SIG-M5 (cell line): ENCODE data around the gene C12orf75.
"Not testable (repeated sequence)": the region's sequence is repeated elsewhere in the genome, so short reads cannot be mapped to it uniquely, and the experiment has no call there.

Source experiments
- DNase-seq: peaks from one replicate; lab custom pipeline; 2025; lab: John Stamatoyannopoulos, UW

Gene C12orf75

GRCh38 chr12:105310476-105311085 lies 19.9 kb upstream of the C12orf75 start:
- not testable (repeated sequence) for DNase-seq

DNA sequence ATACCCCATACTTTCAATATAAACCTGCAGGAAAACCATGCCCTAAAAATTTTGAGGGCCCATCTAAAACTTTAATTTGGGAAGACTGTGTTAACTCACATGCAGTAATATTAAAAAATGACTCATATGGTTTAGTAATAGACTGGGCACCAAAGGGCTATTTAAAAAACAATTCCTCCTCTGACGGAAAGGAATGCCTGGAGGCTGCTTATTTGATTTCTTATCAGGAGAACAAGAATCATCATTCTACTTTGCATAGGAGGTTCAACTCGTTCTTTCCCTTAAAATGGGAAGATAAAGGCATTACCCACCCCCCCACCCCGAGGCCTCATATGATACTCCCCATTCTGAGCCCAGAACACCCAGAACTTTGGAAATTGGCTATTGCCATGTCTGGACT lies 18.6 kb upstream of the C12orf75 start:
- not testable (repeated sequence) for DNase-seq

- not testable (repeated sequence) for DNase-seq
Observed at GRCh38 chr12:105313755-105314154, 16.7 kb upstream of the C12orf75 start.

DNA sequence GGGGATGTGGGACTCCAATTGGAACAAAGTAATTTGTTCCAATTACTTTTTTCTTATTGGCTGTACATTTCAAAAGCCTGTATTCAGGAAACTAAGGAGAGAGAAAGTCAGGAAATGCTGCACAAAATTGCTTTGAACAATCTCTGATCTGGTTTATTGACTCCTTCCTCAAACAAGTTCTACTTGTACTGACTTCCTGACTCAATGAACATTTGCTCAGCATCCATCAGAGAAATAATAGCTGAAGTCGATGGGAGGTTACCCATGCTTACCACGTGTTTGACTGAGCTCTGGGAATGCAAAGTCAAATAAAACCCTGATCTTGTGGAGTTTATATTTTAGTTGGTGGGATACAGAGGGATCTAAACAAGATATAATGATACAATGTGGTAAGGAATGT lies 15.4 kb upstream of the C12orf75 start:
- no peak for DNase-seq

DNA sequence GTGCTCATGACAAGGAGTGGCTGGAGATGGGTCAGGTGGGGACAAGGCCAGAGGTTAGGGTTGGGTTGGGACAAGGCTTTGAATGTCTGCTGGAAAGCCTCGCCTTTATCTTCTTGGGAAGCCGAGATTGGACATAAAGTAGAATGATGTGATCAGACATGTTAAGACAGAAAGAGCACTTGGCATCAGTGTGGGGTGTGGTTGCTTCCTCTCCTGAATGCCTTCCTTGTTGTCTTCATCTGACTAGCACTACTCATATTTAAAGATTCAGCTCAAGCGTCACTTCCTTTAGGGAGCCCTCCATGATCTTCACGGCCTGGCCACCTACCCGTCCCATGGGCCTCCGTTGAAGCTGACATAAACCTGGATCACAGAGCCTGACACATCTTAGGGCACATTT lies 14.8 kb upstream of the C12orf75 start:
- no peak for DNase-seq

- no peak for DNase-seq
Observed at GRCh38 chr12:105316931-105317852, 13.3 kb upstream of the C12orf75 start.

DNA sequence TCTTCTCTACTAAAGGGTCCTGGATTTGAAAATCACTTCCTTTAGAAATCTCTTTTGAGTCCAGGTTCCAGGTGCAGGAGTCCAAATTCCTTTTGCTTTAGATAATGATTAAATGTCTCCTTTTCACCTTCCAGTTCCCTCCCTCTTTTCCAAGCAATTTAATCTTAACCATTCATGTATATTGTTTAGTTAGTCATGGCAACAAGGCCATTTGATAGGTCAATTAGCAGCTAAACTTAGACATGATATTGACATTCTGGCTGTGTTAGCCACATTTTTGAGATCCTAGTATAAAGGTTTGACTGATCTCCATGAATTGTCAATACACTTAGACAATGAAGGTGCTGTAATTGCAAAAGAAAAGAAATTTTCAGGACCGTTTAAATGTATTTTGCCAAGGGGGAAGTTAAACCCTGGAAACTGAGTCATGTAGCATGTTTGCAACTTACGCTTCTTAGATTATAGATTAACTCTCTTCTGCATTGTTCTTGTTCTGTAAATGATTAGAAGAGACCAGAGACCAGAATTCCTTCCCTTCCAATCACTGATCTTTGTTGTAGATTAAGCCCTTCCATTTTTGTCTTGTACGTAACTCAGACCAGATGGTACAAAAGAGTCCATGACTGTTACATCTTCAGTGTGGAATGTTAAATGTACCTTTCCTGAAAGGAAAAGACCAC lies 12.4 kb upstream of the C12orf75 start:
- no peak for DNase-seq

DNA sequence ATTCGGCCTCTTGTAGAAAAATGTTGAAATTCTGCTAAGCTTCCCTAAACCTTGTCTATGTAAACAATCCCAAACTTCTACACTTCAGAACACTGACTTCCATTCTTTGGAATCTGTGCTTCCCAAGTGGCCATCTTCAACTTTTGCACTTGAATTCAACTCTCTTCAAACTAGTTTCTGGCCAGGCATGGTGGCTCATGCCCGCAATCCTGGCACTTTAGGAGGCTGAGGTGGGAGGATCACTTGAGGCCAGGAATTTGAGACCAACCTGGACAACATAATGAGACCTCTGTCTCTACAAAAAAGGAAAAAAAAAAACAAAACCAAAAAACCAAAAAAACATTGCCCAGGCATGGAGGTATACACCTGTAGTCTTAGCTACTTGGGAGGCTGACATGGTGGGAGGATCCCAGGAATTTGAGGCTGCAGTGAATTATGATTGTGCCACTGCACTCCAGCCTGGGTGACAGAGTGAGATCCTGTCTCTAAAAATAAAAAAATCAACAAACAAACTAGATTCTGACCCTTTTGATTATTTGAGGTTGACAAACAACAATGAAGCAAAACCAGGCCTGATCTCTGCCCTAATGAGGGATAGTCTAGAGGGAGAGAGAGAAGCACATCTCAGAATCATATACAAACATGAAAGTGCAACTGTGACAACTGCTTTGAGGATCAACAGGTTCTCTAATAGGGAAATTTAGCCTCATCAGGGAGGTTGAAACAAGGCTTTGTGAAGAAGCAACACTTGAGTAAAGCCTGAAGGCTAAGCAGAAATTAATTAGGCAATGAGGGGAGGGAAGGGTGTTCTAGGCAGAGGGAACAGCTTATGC lies 11.6 kb upstream of the C12orf75 start:
- no peak for DNase-seq

DNA sequence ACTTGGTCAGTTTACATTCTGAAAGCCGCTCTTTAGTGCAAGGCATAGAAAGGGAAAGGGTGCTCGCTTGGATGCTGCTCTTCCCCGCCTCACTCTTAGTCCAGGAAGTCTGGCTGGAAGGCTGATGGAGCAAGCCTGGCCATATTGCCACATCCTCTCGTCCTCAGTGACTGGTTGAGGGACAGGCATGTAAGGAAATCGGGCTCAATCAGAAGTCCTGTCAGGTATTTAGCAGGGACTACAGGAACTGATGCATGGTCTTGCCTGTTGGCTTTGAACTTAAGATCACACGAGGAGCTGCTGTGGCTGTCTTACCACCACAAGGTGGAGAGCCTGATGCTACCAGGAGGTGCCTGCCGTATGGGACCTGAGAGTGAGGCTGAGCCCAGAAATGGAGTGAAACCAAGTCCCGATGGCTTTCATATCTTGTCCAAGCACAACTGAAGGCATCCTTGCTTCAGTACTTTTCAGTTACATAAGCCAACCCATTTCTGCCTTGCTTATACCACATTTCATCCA lies 10.7 kb upstream of the C12orf75 start:
- DNase-seq = no peak

- DNase-seq = no peak
Observed at GRCh38 chr12:105321125-105321524, 9.4 kb upstream of the C12orf75 start.

- DNase-seq = no peak
Observed at GRCh38 chr12:105322070-105322469, 8.4 kb upstream of the C12orf75 start.

DNA sequence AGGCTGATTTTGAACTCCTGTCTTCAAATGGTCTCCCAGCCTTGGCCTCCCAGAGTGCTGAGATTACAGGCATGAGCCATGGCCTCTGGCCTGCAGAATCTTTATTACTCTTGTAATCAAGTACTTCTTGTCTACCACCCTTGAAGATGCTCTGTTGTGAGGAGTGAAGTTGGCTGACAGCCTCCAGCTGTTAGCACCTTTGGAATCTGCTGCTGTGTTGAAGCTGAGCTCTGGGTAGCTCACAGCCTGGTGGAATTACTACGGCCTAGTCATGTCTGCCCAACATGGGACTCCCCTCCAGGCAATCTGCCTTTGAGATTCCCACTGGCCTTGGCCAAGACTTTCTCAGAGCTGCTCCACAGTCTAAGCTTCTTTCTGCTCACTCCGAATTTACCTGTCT lies 5.8 kb upstream of the C12orf75 start:
- DNase-seq = no peak

DNA sequence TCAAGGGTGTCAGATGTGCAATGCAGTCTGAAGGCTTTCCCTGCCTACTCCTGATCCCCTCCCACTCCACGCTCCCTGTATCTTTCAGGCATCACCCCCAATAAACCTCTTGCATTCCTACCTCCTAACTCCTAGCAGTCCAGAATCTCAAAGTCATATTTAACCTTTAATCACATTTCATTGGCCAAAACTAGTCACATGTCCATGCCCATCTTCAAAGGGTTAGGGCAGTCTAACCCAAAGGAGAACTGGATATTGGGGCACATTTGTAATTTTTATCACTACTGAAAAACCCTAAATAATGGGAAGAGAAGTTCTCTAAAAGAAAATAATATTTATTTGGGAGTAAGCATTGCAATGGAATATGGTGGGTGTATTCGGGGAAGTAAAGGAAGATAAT lies 5.4 kb upstream of the C12orf75 start:
- DNase-seq = no peak

DNA sequence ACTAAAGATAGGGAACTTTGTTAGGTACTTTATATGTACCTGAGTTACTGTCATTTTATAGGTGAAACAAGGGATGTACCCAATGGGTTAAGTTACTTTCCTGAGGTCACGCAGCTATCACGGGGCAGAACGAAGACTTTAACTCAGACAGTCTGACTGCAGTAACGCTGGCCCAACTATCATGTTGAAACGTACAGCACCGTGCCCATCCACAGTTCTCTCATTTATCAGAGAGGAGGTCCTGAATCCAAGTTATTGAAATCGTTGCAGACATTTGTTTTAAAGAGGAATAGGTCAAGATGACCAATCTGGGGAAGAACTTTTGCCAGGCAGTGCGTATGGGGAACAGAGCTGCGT lies 587 bp upstream of the C12orf75 start:
- no peak for DNase-seq

GRCh38 chr12:105330931-105331804 lies 677 bp downstream of the C12orf75 start:
- DNase-seq = no peak

- no peak for DNase-seq
Observed at GRCh38 chr12:105331805-105332251, 1.3 kb downstream of the C12orf75 start.

DNA sequence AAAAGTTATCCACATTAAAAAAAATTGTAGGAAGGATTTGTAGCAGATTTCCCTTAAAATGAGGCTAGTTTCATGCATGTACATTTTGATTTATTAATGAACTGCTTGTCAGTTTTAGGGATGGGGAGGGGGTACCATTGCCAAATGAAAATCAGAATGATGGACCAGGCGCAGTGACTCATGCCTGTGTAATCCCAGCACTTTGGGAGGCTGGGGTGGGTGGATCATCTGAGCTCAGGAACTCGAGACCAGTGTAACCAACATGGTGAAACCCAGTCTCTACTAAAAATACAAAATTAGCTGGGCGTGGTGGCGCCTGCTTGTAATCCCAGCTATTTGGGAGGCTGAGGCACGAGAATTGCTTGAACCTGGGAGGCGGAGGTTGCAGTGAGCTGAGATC lies 1.8 kb downstream of the C12orf75 start:
- DNase-seq = not testable (repeated sequence)

GRCh38 chr12:105332925-105333324 lies 2.4 kb downstream of the C12orf75 start:
- DNase-seq = no peak

GRCh38 chr12:105334001-105334400 lies 3.5 kb downstream of the C12orf75 start:
- DNase-seq = no peak

DNA sequence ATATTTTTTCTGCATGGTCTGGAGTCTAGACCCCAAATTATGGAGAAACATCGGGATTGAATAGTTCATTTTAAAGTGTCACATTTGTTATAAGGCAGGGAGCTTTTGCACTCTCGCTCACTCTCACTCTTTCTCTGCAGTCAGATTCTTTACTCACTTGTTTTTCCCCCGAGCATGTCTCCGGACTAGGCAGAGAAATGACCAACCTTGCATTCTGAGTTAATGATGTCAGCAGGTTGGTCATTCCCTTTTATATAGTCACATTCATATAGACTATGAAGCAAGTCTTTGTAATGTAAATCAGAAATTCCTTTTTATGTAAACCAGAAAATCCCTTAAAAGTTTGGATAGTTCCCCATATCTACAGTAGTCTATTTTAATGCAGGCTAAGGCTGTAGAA lies 4.1 kb downstream of the C12orf75 start:
- DNase-seq = no peak

DNA sequence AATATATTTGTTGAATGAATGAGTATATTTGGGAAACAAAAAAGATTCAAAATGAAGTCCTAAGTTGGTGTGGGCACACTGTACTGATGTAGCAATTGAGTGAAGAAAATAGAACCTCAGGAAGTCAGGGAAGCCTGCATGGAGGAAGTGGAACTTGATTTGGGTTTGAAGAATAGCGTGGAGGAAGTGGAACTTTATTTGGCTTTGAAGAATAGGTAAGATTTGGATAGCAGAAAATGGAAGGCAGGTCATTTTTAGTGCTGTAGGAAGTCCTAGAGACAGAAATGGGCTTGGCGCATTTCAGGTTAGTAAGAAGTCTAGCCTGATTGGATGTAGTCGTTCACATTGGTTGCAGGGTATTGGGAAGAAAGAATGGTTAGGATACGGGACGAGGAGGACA lies 5.4 kb downstream of the C12orf75 start:
- DNase-seq = no peak
